Panc1 (cell line): ENCODE data around the gene FAHD1.

ENCODE experiments used
- CTCF ChIP-seq: fragments of 450-650 bp; IDR thresholded peaks from 2 replicates; pipeline ENCODE4 v1.5.1; 2017; ENCODE audit warnings: mild to moderate bottlenecking
- POLR2AphosphoS5 ChIP-seq: IDR thresholded peaks from 2 replicates; pipeline ENCODE4 v1.6.1; 2012; ENCODE audit warnings: mild to moderate bottlenecking, low read depth, low read length, moderate library complexity
- REST ChIP-seq, 2 experiments: IDR thresholded peaks; 2 replicates each; pipeline ENCODE4 v1.6.1; 2011 to 2012; ENCODE audit warnings: low read depth in 2 of 2, control low read depth in 1 of 2, low read length in 1 of 2, mild to moderate bottlenecking in 1 of 2, moderate library complexity in 1 of 2; ENCODE audit not compliant: insufficient read depth in 1 of 2
- TCF7L2 ChIP-seq: IDR thresholded peaks from 2 replicates; pipeline ENCODE4 v1.6.1; 2011; ENCODE audit warnings: mild to moderate bottlenecking, low read depth, low read length, inconsistent platforms

- TF ChIP-seq POLR2AphosphoS5: no peak
- TF ChIP-seq CTCF: no peak
- TF ChIP-seq REST (IDR thresholded peaks at IDR 0.05; ENCODE audit: insufficient read depth in 1 of 2, low read depth in 2 of 2, low read length in 1 of 2): no peak
- TF ChIP-seq TCF7L2: no peak
Observed at GRCh38 chr16:1865902-1866690, 39.1 kb downstream of the FAHD1 start.
